GM12878 (cell line): ENCODE measurements around the gene EFCAB11. TPM values are rescaled to one million over a fixed set of nuclear protein-coding genes. Genes with fewer than 3 reads are reported as not detected.

ENCODE experiments used
- ATAC-seq: fragments of 200-7000 bp; cut with Tn5 transposase; 3 replicates; pipeline ENCODE4 v1.9.1; 2020; ENCODE audit warnings: mild to moderate bottlenecking, moderate library complexity
- BruUV-seq: library from RNA; stranded (reverse); fragments of 400-500 nt; replicated peaks from 2 replicates; lab custom pipeline; 2021; lab: Mats Ljungman, UMichigan
- CTCF ChIA-PET: fragments of 300-600 bp; sonication (Branson Sonifier 250); formaldehyde crosslinking; extraction: SDS; loops from one replicate; lab custom pipeline; 2021; ENCODE audit warnings: inconsistent platforms; lab: Yijun Ruan, JAX
- POLR2A ChIA-PET: fragments of 350-600 bp; formaldehyde crosslinking; extraction: SDS; loops from one replicate; lab custom pipeline; 2021; ENCODE audit warnings: inconsistent platforms; lab: Charles Lee
- RAD21 ChIA-PET: fragments of 300-600 bp; sonication (Branson Sonifier 250); formaldehyde crosslinking; loops from one replicate; lab custom pipeline; 2023; ENCODE audit warnings: antibody characterized with exemption; ENCODE audit not compliant: unreplicated experiment; lab: Charles Lee
- SMC1A ChIA-PET: fragments of 300-600 bp; sonication (Branson Sonifier 250); formaldehyde crosslinking; loops from one replicate; lab custom pipeline; 2023; ENCODE audit not compliant: unreplicated experiment, uncharacterized antibody; lab: Charles Lee
- DNase-seq: peaks from one replicate; pipeline ENCODE4 v3.0.0-alpha.2; 2011; ENCODE audit warnings: low read depth, low spot score
- FAIRE-seq: peaks from 3 replicates; lab custom pipeline; 2011; peaks lifted over from hg19 to GRCh38; lab: Jason Lieb, UNC
- H2AFZ ChIP-seq: 2 replicates; pipeline ENCODE4 v1.6.0; 2011; ENCODE audit warnings: low read depth, low read length, control low read depth; ENCODE audit not compliant: control insufficient read depth
- H3K27ac ChIP-seq: 2 replicates; pipeline ENCODE4 v1.5.1; 2011; ENCODE audit warnings: control low read depth; ENCODE audit not compliant: control insufficient read depth, insufficient read depth
- H3K27me3 ChIP-seq, 2 experiments: replicated peaks in 1 of 2; 2 replicates each; pipeline versions ENCODE4 v1.6.0 to v1.6.1; 2011; ENCODE audit warnings: low read length in 1 of 2; ENCODE audit not compliant: control insufficient read depth in 2 of 2, insufficient read depth in 2 of 2
- H3K36me3 ChIP-seq, 2 experiments: 2 replicates each; pipeline ENCODE4 v1.5.1; 2011; ENCODE audit warnings: low read length in 1 of 2; ENCODE audit not compliant: control insufficient read depth in 2 of 2, insufficient read depth in 2 of 2
- H3K4me1 ChIP-seq: 2 replicates; pipeline ENCODE4 v1.6.1; 2011; ENCODE audit warnings: mild to moderate bottlenecking, low read length, moderate library complexity, mixed read lengths; ENCODE audit not compliant: control insufficient read depth, insufficient read depth
- H3K4me2 ChIP-seq: 2 replicates; pipeline ENCODE4 v1.6.0; 2011; ENCODE audit warnings: control low read depth; ENCODE audit not compliant: control insufficient read depth, insufficient read depth
- H3K4me3 ChIP-seq: fragments of 200-600 bp; sonication (generic); 2 replicates; pipeline ENCODE4 v1.5.1; 2016
- H3K79me2 ChIP-seq: 2 replicates; pipeline ENCODE4 v1.6.0; 2011; ENCODE audit warnings: low read length; ENCODE audit not compliant: control insufficient read depth, insufficient read depth
- H3K9ac ChIP-seq: 2 replicates; pipeline ENCODE4 v1.8.0; 2011; ENCODE audit warnings: low read length, control low read depth, mixed read lengths; ENCODE audit not compliant: control insufficient read depth, insufficient read depth
- H3K9me3 ChIP-seq: replicated peaks from 3 replicates; pipeline ENCODE4 v1.5.1; 2011; ENCODE audit warnings: mild to moderate bottlenecking, low read length; ENCODE audit not compliant: control insufficient read depth, insufficient read depth
- H4K20me1 ChIP-seq: 2 replicates; pipeline ENCODE4 v1.6.0; 2011; ENCODE audit not compliant: control insufficient read depth, insufficient read depth
- BCLAF1 ChIP-seq: fragments of 450-650 bp; IDR thresholded peaks from 2 replicates; pipeline ENCODE4 v1.6.1; 2017; ENCODE audit warnings: antibody characterized with exemption, mild to moderate bottlenecking, moderate library complexity
- CHD4 ChIP-seq: fragments of 200-600 bp; sonication (generic); IDR thresholded peaks from 2 replicates; pipeline ENCODE4 v1.6.1; 2016; ENCODE audit warnings: mild to moderate bottlenecking
- E2F8 ChIP-seq: fragments of 450-650 bp; IDR thresholded peaks from 2 replicates; pipeline ENCODE4 v1.6.1; 2018; ENCODE audit warnings: mild to moderate bottlenecking, low read depth, moderate library complexity; ENCODE audit not compliant: partially characterized antibody
- HCFC1 ChIP-seq: fragments of 150-350 bp; IDR thresholded peaks from 2 replicates; pipeline ENCODE4 v1.6.1; 2014; ENCODE audit warnings: low read length
- NBN ChIP-seq: fragments of 450-650 bp; IDR thresholded peaks from 2 replicates; pipeline ENCODE4 v1.6.1; 2016
- NFYB ChIP-seq: IDR thresholded peaks from 2 replicates; pipeline ENCODE4 v1.6.1; 2011; ENCODE audit warnings: low read depth, mild to moderate bottlenecking, low read length, improper control_type of control experiment, moderate library complexity; ENCODE audit not compliant: insufficient read depth
- POLR2AphosphoS2 ChIP-seq: IDR thresholded peaks from 2 replicates; pipeline ENCODE4 v1.6.1; 2011; ENCODE audit warnings: low read depth, mild to moderate bottlenecking, low read length, improper control_type of control experiment, moderate library complexity
- SMARCA5 ChIP-seq: fragments of 450-650 bp; IDR thresholded peaks from 2 replicates; pipeline ENCODE4 v1.6.1; 2017; ENCODE audit warnings: mild to moderate bottlenecking
- WGBS: methylation state at CpG from one replicate; pipeline ENCODE4 v1.1.6; 2016; ENCODE audit warnings: low lambda C conversion rate; ENCODE audit not compliant: insufficient replicate concordance, insufficient coverage; ENCODE audit errors: missing lambda C conversion rate; 5-methylcytosine and 5-hydroxymethylcytosine counted together
- in situ Hi-C: fragments of 300-500 bp; cut with MboI; formaldehyde crosslinking; loops from 9 replicates; pipeline ENCODE4 v1.14.3; 2018; ENCODE audit warnings: mixed read lengths
- intact Hi-C: fragments of 100-400 bp; cut with micrococcal nuclease; formaldehyde crosslinking; loops from one replicate; pipeline ENCODE4 v1.14.2; 2022; ENCODE audit not compliant: unreplicated experiment
- polyA plus RNA-seq, 11 experiments: library from polyadenylated mRNA; depleted of rRNA in 4 of 11; unstranded in 6 of 11; stranded (reverse) in 5 of 11; fragments of >200 nt; fragmentation: Nextera tagmentation in 4 of 11; fragmentation: Illumina TruSeq in 1 of 11; extraction: Ambion mirVana in 4 of 11; extraction: Trizol in 1 of 11; gene quantifications; 1 replicate in 1 of 11; 2 replicates in 10 of 11; pipeline versions ENCODE4 v1.2.1 to v1.2.3, GENCODE V29; 2011 to 2016; ENCODE audit warnings: inconsistent platforms in 2 of 11, missing spikeins in 2 of 11, low read depth in 1 of 11
- total RNA-seq, 4 experiments: library from RNA; depleted of rRNA in 3 of 4; stranded (reverse); fragments of >200 nt in 3 of 4; fragmentation: Illumina TruSeq in 1 of 4; extraction: Trizol in 1 of 4; gene quantifications; 2 replicates each; pipeline versions ENCODE4 v1.2.1 to v1.2.3, GENCODE V29; 2013 to 2021

EFCAB11 gene
- total and polyA plus RNA-seq, 10 of the 15 experiments (the other 5 are each of a cell fraction or from before 2014, with no cell fraction given) = 8.6 to 37.4 (median 18.0) TPM

- no peak overlapping the region for H2AFZ ChIP-seq
- ChIA-PET RAD21 (no interaction called here), POLR2A (no interaction called here), SMC1A (interaction anchor here (1.0 kb wide), 1 partner anchor 156 kb away, joined by 3 read pairs; no protein-coding TSS in a partner anchor)
- ATAC-seq (no peak; the same call in 2 of the 3 replicates), FAIRE-seq (peak; percentile 89), DNase-seq (no peak)
- no peaks in the 10 kb centered on the region; the same call in 2 of the 3 replicates for H3K9me3 ChIP-seq
- H3K9ac ChIP-seq = no peak overlapping the region
- H3K4me3 ChIP-seq = no peak overlapping the region
- no TSS peak for BruUV-seq
- H3K79me2 ChIP-seq = no peaks in the 10 kb centered on the region
- no peak overlapping the region for H3K27ac ChIP-seq
- intact Hi-C loops = no loop called here
- H3K36me3 ChIP-seq = no peaks in the 10 kb centered on the region
- H3K27me3 ChIP-seq = no peaks in the 10 kb centered on the region
- H3K4me2 ChIP-seq = no peak overlapping the region
- WGBS = 38% methylated on average over 5 of the region's 5 CpGs
- no peaks in the 10 kb centered on the region for H4K20me1 ChIP-seq
- no peaks in the 10 kb centered on the region for H3K4me1 ChIP-seq
- TF ChIP-seq HCFC1 (no peak), CHD4 (no peak), NFYB (no peak), E2F8 (no peak), BCLAF1 (no peak), SMARCA5 (no peak), POLR2AphosphoS2 (no peak), NBN (no peak)
- TF ChIP-seq, all 136 proteins: peak for 0
- in situ Hi-C loops = loop anchor here (25.0 kb wide), 1 partner anchor 720 kb away; no protein-coding TSS in a partner anchor
- CTCF ChIA-PET = no interaction called here
These were observed 197.1 kb downstream of the EFCAB11 start for GRCh38 chr14:89757313-89757939.
